Measurements from ENCODE around the gene KCNQ4.

KCNQ4 gene

DNA sequence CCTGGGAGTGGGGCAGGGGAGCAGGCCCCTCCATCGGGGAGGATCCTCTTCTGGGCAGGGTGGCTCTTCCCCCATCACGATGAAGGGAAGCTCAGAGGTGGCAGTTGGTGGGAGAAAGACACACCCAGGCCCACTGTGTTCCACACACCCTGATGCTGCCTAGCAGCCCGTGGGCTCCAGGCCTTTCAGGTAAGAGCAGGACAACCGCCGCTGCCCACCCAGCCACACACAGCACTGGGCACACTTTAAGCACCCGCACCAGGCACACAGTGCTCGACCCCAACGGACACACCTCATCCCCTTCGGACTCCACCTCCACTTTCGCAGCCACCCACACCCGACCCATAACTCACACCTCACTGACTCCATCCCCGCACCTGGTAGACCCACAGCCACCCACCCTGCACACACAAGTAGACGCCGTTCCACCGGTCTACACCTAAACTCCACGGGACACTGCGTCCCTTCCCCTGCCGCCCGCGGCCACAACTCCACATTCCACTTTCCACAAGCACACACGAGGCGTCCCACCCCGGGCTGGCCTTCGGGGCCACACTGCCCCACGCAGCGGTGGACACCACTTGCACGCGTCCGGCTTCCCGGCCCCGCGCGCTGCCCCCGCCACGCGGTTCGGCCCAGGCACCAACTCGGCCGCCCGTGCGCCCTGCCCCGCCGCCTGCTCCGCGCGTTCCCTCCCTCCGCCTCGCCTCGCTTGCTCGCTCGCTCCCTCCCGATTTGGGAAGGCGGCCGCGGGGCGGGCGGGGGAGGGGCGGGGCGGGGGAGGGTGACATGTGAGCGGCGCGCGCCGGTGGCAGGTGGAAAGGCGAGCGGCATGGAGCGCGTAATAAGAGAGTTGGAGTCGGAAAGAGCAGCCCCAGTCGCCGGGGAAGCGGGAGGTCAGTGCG, at the start of gene KCNQ4:
KCNQ4 (plus strand) TSS at position 787 of the 905 bp plus-strand sequence. CDS start 307 bp downstream, outside the sequence.
- peak; percentile 78 for DNase-seq

DNA sequence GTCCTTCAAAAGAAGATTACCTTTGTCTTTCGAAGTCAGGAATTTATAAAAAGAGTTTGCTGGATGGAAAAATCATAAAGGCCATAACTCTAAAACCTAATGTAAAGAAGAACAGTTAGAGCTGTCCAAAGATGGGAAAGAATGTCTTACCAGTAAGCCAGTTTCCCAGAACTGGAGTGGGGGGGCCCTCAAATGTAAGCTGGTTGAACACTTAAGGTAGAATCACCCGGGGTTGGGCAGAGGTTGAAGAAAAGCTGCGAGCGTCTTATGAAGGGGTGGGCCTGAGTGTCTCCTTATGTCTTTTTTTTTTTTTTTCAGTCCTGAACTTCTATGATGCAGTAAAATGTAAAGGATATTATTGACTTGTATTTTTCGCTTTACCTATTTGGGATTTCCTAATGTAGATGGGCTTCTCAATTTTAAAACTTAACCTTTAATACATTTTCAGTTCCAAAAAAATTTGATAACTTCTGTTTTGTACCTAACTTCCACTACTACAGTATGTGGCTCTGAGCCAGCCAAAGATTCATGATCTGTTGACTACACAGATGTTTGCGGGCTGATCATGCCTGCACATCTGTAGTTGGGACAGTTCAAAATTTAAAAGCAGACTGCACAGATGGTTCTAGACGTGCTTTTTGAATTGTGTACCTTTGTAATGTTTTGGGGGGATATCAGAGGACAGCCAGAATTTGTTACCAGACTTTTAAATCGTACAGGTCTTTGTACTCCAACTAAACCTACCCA, 48.5 kb upstream of the KCNQ4 start:
- DNase-seq: no peak

DNA sequence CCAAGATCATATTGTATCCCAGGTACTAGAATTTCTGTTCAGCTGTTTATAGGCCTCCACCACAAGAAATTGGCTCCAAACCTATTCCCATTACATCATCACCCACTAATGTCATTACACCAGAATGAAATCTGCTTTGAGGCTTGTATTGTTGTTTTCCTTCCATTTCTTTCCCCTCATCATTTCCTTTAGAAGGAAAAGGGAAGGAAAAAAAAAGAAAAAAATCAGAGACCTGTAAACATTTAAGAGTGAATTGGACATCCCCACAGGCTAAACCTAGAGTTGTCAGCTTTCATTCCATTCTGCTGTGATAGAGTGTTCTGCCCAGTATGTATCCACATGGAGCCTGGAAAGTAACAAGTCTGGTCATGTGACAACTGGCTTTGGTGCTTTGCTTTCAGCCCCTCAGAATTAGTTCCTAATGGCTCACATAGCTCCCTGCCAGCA, 47.5 kb upstream of the KCNQ4 start:
- no peak for DNase-seq

DNA sequence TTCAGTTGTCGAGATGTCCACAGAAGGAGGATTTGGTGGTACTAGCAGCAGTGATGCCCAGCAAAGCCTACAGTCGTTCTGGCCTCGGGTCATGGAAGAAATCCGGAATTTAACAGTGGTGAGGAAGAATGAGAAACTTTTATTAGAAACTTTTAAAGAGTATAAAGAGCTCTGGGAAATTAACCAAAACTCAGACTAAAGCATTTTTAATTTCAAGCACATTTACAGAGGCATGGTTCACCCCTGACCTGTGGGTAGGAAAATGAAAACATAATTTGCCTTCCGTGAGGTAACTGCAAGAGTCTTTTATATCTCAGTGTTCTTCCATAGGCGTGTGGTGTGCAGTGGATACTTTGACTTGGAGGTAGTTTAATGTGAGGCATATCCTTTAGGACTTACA, 44.8 kb upstream of the KCNQ4 start:
- DNase-seq: no peak

DNA sequence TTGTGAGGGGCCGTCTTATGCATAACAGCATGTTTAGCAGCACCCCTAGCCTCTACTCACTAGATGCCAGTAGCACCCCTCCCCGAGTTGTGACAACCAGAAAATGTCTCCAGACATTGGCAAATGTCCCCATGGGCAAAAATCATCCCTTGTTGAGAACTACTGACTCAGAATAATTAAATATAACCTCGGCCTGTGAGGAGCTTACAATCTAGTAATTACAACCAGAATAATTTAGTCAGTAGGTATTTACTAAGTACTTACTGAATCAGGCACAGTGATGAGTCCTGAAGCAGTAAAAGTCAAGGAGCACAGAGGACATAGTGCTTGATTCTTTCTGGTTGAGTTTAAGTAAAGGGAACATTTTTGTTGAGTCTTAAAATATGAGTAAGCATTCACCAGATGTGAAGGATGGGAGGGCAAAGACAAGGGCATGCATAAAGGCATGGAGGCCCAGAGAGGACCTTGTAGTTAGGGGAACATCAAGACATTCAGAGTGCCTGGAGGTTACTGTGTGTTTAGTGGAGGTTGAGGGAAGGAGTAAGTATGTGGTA, 44.1 kb upstream of the KCNQ4 start:
- DNase-seq: no peak

DNA sequence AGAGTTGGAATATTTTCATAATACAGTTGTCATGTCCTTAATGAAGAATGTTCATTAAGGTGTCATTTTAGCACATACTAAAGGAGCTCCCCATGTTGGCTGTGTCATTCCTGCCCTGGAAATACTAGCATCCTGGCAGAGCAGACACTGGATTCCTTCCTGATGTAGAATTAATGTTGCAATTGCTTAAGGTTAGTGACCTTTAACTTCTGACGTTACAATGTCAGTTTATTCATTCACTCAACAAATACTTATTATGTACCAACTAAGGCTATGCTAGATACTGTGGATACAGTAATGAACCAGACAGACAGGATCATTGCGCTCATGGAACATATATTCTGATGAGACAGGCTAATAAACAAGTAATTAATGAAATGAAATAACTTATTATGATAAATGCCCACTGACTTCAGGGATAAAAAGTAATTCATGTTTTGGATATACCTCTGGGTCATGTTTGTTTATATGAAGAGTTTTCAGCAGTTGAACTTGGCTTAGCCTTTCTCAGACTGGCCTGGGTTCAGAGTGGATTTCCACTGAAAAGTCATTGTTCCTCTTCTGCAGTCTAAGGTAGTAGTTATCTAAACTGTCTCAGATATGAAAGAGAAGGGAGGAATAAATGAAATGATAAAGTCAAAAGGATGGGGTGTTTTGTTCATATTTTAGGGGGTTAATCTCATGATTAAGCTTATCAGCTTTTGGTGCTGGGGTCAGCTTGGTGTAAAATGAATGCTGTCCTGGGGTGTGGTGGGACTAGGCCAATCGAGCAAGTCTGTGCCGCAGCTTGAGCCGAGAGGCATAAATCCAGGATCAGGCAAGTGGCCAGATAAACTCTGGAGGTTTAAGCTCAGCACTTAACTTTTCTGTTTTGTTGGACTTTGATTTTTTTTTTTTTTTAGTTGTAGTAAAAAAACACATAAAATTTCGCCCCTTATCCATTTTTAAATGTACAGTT, 43.3 kb upstream of the KCNQ4 start:
- DNase-seq: no peak

DNA sequence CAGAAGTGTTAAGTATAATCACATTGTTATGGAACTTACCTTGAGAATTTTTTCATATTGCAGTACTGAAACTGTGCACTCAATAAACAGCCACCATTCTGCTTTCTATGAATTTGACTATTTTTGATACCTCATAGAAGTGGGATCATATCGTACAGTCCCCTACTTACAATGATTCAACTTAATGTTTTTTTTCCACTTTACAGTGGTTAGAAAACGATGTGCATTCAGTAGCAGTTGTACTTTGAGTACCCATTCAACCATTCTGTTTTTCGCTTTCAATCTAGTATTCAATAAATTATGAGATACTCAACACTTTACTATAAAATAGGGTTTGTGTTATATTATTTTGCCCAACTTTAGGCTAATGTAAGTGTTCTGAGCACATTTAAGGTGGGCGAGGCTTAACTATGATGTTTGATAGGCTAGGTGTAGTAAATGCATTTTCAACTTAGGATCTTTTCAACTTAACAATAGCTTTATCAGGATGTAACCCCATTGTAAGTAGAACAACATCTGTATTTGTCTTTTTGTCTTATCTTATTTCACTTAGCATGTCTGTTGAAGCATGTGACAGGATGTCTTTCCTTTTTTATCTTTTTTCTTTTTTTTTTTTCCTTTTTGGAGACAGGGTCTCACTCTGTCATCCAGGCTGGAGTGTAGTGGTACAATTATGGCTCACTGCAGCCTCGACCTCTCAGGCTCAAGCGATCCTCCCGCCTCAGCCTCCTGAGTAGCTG, 42.4 kb upstream of the KCNQ4 start:
- no peak for DNase-seq

DNA sequence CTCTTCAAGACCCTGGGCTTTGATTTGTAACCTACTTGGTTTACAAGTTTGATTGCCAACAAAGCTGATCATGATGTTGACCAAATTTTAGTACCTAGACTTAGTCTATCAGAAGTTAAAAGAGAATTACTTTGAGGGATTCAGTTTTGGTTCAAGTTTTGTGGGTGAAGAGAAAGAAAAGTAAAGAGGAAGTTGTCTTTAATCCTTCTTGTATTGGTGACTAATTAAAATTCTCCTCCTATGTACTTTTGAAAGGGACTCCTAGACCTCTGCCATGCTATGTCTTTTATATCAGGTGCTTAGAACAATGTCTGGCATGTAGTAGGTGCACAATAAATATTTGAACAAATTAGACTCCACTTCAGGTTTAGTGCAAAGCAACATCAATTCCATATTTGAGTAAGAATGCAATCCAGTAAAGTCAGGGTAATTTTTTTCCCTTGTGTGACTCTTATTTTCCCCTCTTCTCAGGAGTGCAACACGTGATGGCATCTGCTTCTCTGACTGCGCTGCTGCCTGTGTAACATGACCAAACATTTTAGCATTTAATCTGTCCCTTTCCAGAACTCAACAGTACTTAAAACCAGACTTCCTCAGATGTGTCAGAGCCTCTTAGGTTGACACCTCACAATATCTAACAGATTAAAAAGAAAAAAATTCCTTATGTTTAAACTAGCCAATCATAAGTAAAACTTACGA, 41.1 kb upstream of the KCNQ4 start:
- no peak for DNase-seq

DNA sequence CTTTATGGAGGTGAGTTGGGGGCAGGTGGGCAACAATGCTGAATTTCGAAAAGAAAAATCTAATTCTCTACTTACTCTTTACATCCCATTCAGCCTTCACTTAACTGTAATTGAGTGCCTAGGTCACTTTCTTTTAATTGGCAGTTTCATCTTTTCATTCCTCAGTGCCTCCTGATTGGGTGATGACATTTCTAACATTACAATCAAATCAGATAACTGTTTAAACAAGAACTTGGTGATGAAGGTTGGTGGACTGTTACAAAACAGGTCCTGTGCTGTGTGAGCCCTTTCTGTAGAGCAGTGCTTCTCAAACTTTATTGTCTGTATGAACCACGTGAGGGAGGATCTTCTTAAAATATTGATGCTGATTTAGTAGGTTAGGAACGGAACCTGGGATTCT, 40.1 kb upstream of the KCNQ4 start:
- no peak for DNase-seq

DNA sequence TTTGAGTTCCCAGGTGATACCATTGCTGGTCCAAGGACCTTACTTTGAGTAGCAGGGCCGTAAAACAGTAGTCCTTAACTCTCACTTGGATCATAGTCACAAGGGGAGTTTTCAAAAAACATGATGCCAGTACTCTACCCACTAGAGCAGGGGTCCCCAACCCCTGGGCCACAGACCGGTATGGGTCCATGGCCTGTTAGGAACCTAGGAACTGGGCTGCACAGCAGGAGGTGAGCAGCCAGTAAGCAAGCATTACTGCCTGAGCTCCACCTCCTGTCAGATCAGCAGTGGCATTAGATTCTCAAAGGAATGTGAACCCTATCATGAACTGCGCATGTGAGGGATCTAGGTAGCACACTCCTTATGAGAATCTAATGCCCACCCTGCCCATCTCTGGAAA, 39.7 kb upstream of the KCNQ4 start:
- DNase-seq: no peak

DNA sequence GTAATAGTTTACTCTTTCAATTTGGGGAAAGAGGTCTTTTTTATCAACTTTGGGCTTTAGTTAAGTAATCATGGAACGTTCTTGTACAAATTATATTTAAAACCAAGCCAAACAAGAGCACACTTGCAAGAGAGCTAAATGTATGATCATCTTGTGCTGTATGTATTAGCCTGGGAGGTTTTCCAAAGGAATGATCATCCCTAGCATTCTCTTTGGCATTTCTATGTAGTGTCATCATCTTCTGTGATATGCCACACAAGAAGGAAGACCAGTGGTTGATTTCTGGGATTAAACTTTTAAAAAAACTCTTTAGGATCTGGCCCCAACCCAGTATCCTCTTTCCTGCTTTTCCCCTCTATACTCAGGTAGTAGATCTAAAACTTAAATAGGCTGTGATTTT, 38.4 kb upstream of the KCNQ4 start:
- DNase-seq: no peak

DNA sequence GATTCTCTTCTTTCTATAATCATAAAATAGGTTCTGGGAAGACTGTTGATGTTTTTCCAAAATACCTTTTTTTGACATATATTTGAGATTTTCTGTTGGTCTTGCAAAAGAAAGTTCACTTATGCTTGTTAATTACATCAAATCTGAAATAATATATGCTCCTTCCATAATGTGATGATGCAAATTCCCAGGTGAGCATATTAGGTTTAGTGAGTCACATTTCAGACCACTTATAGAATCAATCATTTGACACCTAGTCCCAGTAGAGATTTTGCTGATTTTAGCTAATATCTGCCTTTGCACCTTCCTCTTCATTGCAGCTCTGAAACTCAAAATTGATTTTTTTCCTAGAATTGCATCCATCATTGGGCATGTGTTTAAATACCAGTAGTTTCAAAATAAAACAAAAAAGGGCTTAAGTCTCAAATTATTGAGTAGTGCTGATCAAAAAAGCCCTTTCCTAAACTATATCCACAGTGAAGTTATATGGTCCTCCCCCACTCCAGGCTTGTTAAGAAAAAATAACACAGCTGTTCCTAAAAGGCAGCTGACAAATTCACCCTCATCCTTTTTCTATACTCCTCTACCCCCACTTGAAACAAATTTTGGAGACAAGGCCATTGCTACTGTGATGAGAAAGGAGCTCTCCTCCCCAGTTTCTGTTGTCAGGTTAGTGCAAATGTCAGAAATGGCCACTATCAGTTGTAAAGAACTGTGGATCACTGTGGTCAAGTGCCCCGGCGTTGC, 37.1 kb upstream of the KCNQ4 start:
- no peak for DNase-seq

DNA sequence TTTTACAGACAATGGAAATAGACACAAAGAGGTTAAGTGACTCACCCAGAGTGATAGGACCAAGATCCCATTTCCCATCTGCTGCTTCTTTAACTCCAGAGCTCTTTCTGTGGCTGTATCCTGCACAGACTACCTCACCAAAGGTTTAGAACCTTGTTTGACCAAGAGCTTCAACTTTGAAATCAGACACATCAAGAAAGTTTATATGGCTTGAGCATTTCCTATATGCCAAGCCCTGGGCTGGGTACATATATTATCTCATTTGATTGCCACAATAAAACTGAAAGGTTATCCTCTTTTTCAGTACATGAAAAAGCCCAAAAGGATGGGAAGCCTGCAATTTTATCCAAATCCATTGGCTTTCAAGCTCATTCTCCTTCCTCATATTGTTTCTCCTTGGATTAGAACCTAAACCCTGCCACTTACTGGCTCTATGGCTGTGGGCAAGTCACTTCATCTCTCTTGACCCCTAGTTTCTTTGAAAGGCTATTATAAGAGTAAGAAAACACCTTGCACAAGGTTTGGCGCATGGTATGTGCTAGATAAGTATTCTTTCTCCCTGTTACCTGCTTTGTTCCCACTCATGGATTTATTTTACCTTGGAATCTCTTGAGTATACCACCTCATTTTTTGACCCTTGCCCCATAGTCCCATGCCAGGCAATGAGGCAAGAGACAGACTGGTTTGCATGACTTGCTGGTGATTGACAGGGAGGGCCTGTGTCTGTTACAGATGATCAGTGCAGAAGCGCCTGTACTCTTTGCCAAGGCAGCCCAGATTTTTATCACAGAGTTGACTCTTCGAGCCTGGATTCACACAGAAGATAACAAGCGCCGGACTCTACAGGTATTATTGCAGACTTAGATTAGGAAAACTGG, 34.5 kb upstream of the KCNQ4 start:
- DNase-seq: no peak

DNA sequence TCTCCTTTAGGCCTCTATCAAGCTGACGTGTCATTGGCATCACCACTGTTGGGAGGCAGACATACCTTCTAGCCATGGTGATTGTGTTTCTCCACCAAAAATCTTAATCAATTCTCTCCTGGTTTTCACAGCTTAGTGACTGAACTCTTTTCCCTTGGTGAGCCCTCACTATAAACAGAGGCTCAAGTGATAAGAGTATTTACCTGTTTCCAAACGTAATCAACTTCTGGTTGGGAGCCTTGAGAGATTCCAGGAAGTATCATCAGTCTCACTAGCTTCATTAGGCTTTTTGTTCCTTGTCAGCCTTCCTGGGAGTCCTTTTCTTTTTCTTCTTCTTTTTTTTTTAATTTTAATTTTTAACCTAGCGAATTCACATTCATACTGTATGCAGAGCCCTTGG, 33.8 kb upstream of the KCNQ4 start:
- no peak for DNase-seq

DNA sequence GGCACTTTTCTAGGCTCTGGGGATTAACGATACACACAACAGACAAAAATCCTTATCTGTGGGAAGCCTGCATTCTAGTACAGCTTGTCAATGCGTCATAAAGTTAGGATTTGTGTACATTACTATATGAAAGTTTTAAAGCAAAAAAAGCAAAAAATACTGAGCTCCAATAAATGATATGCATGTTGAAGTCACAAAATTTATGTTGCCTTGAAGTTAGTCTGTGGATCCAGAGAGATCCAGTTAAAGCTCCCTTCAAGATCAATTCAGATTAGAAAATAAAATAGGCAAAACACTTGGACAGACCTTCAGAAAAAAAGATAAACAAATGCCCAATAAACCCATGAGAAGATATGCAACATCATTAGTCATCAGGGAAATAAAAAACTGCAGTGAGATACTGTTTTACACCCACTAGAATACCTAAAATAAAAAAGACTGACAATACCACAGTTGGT, 33.1 kb upstream of the KCNQ4 start:
- no peak for DNase-seq

DNA sequence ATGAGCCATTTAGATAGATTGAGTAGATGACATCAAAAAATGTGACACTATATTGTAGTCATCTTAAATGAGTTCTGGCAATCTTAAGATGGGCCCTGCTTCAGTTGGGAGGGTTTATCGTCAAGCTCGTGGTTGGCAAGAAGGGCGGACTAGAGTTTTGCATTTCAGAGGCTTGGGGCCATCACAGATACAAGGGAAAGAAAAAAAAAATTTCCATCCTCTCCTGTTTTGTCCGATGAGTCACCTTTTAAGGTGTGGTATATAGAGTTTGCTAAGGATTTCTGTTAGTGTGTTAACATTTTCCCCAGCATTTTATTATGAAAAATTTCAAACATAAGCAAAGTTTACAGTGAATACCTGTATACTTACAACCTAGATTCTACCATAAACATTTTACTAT, 31.8 kb upstream of the KCNQ4 start:
- DNase-seq: no peak

DNA sequence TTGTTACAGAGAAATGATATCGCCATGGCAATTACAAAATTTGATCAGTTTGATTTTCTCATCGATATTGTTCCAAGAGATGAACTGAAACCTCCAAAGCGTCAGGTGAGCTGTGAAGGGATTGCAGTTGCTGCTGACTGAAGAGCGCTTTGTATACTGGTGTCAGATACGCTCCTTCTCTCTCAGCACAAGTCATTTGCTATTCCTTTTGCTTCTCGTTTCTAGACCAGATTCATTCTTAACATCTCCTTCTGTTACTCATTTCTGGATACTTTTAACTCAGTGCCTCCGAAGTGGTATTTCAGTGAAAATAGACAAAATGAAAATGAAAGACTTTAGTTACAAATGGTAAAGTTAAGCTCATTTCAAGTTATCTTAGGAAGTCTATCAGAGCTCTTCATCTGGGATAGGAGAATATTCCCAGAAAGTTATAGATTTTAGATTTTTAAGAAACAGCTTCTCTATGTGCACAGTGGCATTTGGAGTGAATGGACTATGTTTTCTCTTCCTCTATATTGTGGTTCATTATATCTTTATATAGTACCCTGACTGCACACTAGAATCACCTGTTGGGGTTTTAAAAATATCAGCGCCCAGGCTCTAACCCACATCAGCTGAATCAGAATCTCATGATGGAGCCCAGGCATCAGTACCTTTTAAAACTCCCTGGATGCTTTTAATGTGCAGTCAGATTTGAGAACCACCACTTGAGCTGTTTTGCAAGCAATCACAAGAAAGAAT, 30.3 kb upstream of the KCNQ4 start:
- no peak for DNase-seq

DNA sequence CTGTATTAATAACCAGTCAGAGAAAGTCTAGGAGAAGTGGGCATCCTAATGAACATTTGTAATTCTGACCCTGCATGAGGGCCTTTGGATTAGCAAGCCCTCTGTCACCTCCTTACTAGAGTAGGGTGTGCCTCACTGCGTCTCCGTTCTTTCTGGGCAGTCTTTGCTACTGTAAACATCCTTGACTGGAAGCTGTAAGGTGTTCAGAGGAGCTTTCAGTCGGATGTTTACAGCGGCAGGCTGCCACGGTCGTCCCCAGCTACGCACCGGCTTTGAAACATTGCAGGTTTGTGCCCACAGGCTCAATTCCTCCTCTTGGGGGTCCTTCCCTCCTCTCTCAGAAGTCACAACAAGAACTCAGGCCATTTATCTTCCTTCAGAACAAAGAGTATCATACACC, 29.4 kb upstream of the KCNQ4 start:
- DNase-seq: no peak

DNA sequence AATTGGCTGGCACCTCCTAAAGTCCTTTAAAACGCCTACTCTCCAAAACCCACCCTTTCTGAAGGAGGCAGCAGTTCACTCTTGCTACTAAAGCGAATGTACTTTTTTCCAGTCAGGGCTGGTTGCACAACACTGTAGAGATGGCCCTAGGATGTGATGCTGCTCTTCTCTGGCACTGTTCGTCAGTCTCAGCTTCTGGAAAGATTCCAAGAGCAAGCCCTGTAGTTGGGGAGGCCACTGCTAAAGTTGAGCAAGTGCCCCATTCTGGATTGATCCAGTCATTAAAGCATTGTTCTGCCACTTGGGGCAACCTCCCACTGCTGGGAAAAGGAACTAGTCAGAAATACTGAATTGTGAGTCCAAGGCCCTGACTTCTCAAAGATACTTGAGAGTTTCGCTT, 28.5 kb upstream of the KCNQ4 start:
- DNase-seq: no peak

Measured in right forelimb (tissue), 1 donor.